Camera-type eye (tissue), 1 donor: Measurements from ENCODE around the gene ZNF701. TPM values are rescaled to one million over a fixed set of nuclear protein-coding genes. Genes with fewer than 3 reads are reported as not detected.

Source experiments
- total RNA-seq: library from RNA; depleted of rRNA; stranded (reverse); fragments of >200 nt; gene quantifications from one replicate; pipeline ENCODE4 v1.2.3, GENCODE V29; 2014

The ZNF701 gene
- total RNA-seq, result 37.2 TPM

GRCh38 chr19:52570000-52570861 is at the start of gene ZNF701:
Gene ZNF701 (plus strand): TSS chr19:52570287. CDS start chr19:52574148, 3,861 bp downstream.

GRCh38 chr19:52527134-52527955 is 42.7 kb upstream of the ZNF701 start, which contains the start of gene ZNF808:
Gene ZNF808 (plus strand): TSS chr19:52527668. CDS start chr19:52543285, 15,617 bp downstream.

Other genes starting within 250 kb of the ZNF701 start
- 17.1 TPM for gene ZNF610, start 234.0 kb upstream of the ZNF701 start, total RNA-seq
- gene ZNF880, start 200.4 kb upstream of the ZNF701 start, total RNA-seq, result 75.9 TPM
- 90.2 TPM for gene ZNF528, start 172.4 kb upstream of the ZNF701 start, total RNA-seq
- gene ZNF534, start 141.1 kb upstream of the ZNF701 start, total RNA-seq, result 0.66 TPM
- 16.5 TPM for gene ZNF578, start 116.7 kb upstream of the ZNF701 start, total RNA-seq
- 74.4 TPM for gene ZNF808, start 42.6 kb upstream of the ZNF701 start, total RNA-seq
- 168 TPM for gene ZNF83, start 68.1 kb downstream of the ZNF701 start, total RNA-seq
- 24.5 TPM for gene ZNF611, start 164.8 kb downstream of the ZNF701 start, total RNA-seq
- gene ZNF600, start 216.5 kb downstream of the ZNF701 start, total RNA-seq, result 4.2 TPM